OCI-LY7 (cell line): ENCODE measurements around the gene OGDH.

Source experiments
- CTCF ChIP-seq: fragments of 200-600 bp; sonication (generic); conservative IDR thresholded peaks from 2 replicates; pipeline ENCODE4 v1.5.1; 2014; ENCODE audit warnings: mild to moderate bottlenecking, antibody characterized with exemption, low read length, moderate library complexity, mixed read lengths
- EZH2phosphoT487 ChIP-seq: fragments of 200-600 bp; sonication (generic); IDR thresholded peaks from 2 replicates; pipeline ENCODE4 v1.6.1; 2018; ENCODE audit warnings: low read depth, borderline replicate concordance, mild to moderate bottlenecking, mixed run types, antibody characterized with exemption, low read length, moderate library complexity, mixed read lengths

- TF ChIP-seq CTCF, result no peak
- no peak for TF ChIP-seq EZH2phosphoT487
These were observed 30.2 kb upstream of the OGDH start for GRCh38 chr7:44576228-44576627.
